ENCODE data around the gene ACSL1. TPM values are rescaled to one million over a fixed set of nuclear protein-coding genes. Genes with fewer than 3 reads are reported as not detected.

ACSL1 gene
- total and polyA plus RNA-seq, 9 of the 15 experiments (the other 6 are each of a cell fraction or from before 2014, with no cell fraction given): 6.7 to 24.1 (median 15.0) TPM

DNA sequence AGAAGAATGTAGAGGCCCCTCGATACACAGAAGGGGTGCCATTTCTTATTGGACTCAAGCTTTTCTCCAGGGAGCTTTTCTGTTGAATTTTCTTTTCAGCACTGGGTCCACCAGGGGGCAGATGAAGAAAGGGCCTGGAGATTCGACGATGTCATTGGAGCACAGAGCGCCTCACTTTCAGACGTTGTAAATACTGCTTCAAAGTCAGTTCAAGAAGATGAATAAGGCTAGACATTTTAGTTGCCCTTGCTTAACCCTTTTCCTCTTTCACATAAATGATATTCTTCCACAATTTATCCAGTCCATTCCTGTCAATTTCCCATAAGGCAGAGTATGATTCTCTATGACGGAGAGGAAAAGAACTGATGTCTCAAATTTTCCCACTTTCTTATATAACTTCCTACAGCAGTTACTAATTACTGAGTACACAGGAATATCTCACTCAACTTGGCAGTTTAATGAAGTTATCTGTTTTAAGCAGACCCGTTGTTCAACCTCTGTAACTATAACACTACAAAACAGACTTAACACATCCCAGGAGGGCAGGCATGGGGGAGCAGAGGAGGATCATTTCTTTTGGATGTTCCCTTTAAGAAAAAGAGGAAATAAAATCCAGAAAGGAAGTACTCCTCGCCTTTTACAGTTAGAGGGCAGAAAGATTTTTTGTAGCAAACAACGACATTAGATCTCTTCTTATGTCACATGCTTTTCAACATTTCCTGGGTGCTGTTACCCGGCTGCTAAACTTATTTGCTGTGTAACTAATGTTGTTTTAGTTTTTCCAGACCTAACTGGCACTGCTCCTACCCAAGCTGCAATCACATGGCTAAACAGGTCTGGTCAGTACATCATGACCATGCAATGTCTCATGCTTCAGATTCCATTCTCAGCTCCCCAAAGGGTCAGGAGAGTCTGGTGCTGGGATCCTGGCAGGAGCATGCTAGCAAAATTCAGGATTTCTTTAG lies 79.7 kb downstream of the ACSL1 start:
- Histone ChIP-seq H2AFZ (ENCODE audit: low read depth, low read length) (peak overlapping the region; percentile 67), H4K20me1 (replicated peaks; ENCODE audit: control insufficient read depth, insufficient read depth, low read length) (no peaks in the 10 kb centered on the region), H3K4me1 (replicated peaks in 1 of 2; ENCODE audit: control insufficient read depth in 2 of 2, insufficient read depth in 2 of 2, low read length in 2 of 2) (peaks cover 18 to 20% of the 10 kb centered on the region in 2 experiments), H3K79me2 (ENCODE audit: control insufficient read depth, insufficient read depth, low read length) (no peaks in the 10 kb centered on the region), H3K4me2 (ENCODE audit: insufficient read depth, low read length) (no peak overlapping the region; the same call in 1 of the 2 replicates), H3K9me3 (replicated peaks; ENCODE audit: control insufficient read depth, insufficient read depth, low read depth, low read length) (no peaks in the 10 kb centered on the region; the same call in 1 of the 2 replicates), H3K27me3 (ENCODE audit: control insufficient read depth in 2 of 2, insufficient read depth in 2 of 2, low read length in 2 of 2) (no peaks in the 10 kb centered on the region), H3K9ac (ENCODE audit: insufficient read depth in 1 of 2, low read depth in 2 of 2, low read length in 2 of 2) (peak overlapping the region in 1 of 2 experiments; percentile 7; a peak in 1 of 4 replicates), H3K27ac (ENCODE audit: extremely low read depth, low read depth, low read length) (peak overlapping the region; percentile 6; the same call in 1 of the 3 replicates), H3K36me3 (ENCODE audit: control insufficient read depth, insufficient read depth, low read length) (no peaks in the 10 kb centered on the region), H3K9me1 (ENCODE audit: control insufficient read depth, insufficient read depth, low read length) (no peaks in the 10 kb centered on the region), H3K4me3 (no peak overlapping the region)
- in situ Hi-C loops (cut with MboI): loop anchor here (10.0 kb wide), 1 partner anchor 229 kb away; no protein-coding TSS in a partner anchor
- DNase-seq (ENCODE audit: extremely low read depth in 1 of 4, low spot score in 3 of 4) (peak; percentile 68 to 83 (median 74)), FAIRE-seq (peak; percentile 87), ATAC-seq (peak; percentile 86)
- ChIA-PET CTCF (ENCODE audit: low intra/inter-chr PET ratio) (interaction anchor here (0.6 to 1.4 kb wide), 4 partner anchors 98 to 294 kb away, joined by 3 to 6 read pairs (median 3); no protein-coding TSS in a partner anchor), POLR2A (interaction anchor here (0.6 to 1.0 kb wide), 3 partner anchors 12 to 892 kb away, joined by 3 to 5 read pairs (median 3); no protein-coding TSS in a partner anchor)
- 18% methylated on average over 10 of the region's 10 CpGs for WGBS (ENCODE audit: insufficient coverage, low coverage, missing lambda C conversion rate)
- no TSS peak for BruUV-seq (replicated peaks)
- intact Hi-C loops (cut with micrococcal nuclease): loop anchor here (1.0 to 5.0 kb wide), 6 partner anchors 74 to 388 kb away; no protein-coding TSS in a partner anchor
- no peak for TF ChIP-seq ELF2 (CRISPR knock-in tag; IDR thresholded peaks at IDR 0.05)
- peak; percentile 68; the same call in 1 of the 2 replicates for TF ChIP-seq JUND (IDR thresholded peaks at IDR 0.05; ENCODE audit: borderline replicate concordance, low read depth, low read length)
- TF ChIP-seq JUND (tag; IDR thresholded peaks at IDR 0.05; ENCODE audit: borderline replicate concordance, low read depth, low read length): no peak
- peak; percentile 17; the same call in 1 of the 2 replicates for TF ChIP-seq TEAD4 (IDR thresholded peaks at IDR 0.05; ENCODE audit: low read length)
- no peak for TF ChIP-seq TEAD4 (CRISPR knock-in tag; IDR thresholded peaks at IDR 0.05; ENCODE audit: borderline replicate concordance)
- TF ChIP-seq CBFA2T3 (IDR thresholded peaks at IDR 0.05): peak; percentile 53
- no peak for TF ChIP-seq ZNF217 (CRISPR knock-in tag; IDR thresholded peaks at IDR 0.05)
- TF ChIP-seq TAL1 (IDR thresholded peaks at IDR 0.05): peak; percentile 49; the same call in 1 of the 2 replicates
- TF ChIP-seq NCOR1 (IDR thresholded peaks at IDR 0.05): 0 out of 2 replicates have a peak, but pooled peaks have one; percentile 25
- no peak for TF ChIP-seq BCL6 (CRISPR knock-in tag; IDR thresholded peaks at IDR 0.05)
- no peak for TF ChIP-seq ZFP1 (CRISPR knock-in tag; IDR thresholded peaks at IDR 0.05)
- TF ChIP-seq, protein P1, sequence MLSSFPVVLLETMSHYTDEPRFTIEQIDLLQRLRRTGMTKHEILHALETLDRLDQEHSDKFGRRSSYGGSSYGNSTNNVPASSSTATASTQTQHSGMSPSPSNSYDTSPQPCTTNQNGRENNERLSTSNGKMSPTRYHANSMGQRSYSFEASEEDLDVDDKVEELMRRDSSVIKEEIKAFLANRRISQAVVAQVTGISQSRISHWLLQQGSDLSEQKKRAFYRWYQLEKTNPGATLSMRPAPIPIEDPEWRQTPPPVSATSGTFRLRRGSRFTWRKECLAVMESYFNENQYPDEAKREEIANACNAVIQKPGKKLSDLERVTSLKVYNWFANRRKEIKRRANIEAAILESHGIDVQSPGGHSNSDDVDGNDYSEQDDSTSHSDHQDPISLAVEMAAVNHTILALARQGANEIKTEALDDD (IDR thresholded peaks at IDR 0.05): peak; percentile 67
- TF ChIP-seq ARID2 (IDR thresholded peaks at IDR 0.05): peak; percentile 75
- TF ChIP-seq GTF2A2 (tag; IDR thresholded peaks at IDR 0.05): no peak
- TF ChIP-seq NR2C2 (CRISPR knock-in tag; IDR thresholded peaks at IDR 0.05): no peak
- peak; percentile 9; the same call in 1 of the 2 replicates for TF ChIP-seq NR2C2 (tag; IDR thresholded peaks at IDR 0.05)
- TF ChIP-seq RAD21 (CRISPR knock-in tag; conservative IDR thresholded peaks at IDR 0.05 in 1 of 2, IDR thresholded peaks at IDR 0.05 in 1 of 2): peak; percentile 87 to 88
- no peak for TF ChIP-seq ZNF644 (tag; IDR thresholded peaks at IDR 0.05; ENCODE audit: low read depth)
- TF ChIP-seq, protein P2, sequence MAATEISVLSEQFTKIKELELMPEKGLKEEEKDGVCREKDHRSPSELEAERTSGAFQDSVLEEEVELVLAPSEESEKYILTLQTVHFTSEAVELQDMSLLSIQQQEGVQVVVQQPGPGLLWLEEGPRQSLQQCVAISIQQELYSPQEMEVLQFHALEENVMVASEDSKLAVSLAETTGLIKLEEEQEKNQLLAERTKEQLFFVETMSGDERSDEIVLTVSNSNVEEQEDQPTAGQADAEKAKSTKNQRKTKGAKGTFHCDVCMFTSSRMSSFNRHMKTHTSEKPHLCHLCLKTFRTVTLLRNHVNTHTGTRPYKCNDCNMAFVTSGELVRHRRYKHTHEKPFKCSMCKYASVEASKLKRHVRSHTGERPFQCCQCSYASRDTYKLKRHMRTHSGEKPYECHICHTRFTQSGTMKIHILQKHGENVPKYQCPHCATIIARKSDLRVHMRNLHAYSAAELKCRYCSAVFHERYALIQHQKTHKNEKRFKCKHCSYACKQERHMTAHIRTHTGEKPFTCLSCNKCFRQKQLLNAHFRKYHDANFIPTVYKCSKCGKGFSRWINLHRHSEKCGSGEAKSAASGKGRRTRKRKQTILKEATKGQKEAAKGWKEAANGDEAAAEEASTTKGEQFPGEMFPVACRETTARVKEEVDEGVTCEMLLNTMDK (IDR thresholded peaks at IDR 0.05; ENCODE audit: borderline replicate concordance, insufficient read depth, low read depth, low read length, poor library complexity, severe bottlenecking): peak; percentile 44

Measured in K562 (cell line).